Prostate gland (tissue), 2 donors: Measurements from ENCODE around the gene FBN2. TPM values are rescaled to one million over a fixed set of nuclear protein-coding genes. Genes with fewer than 3 reads are reported as not detected.
"Not testable (repeated sequence)": the region's sequence is repeated elsewhere in the genome, so short reads cannot be mapped to it uniquely, and the experiment has no call there.

Experiments
- DNase-seq: peaks from one replicate; pipeline ENCODE4 v3.0.0-alpha.2; 2019; ENCODE audit warnings: low spot score
- H3K27ac ChIP-seq, 2 donors: fragments of 200-600 bp; sonication (generic); 2 replicates each; pipeline ENCODE4 v1.5.1; 2017 to 2019
- H3K27me3 ChIP-seq: fragments of 200-600 bp; sonication (generic); replicated peaks from 2 replicates; pipeline ENCODE4 v1.5.1; 2019; ENCODE audit not compliant: insufficient read depth
- H3K36me3 ChIP-seq, 2 donors: fragments of 200-600 bp; sonication (generic); 1 replicate in 1 of 2; 2 replicates in 1 of 2; pipeline versions ENCODE4 v1.5.1 to v1.8.1; 2017 to 2019
- H3K4me1 ChIP-seq: fragments of 200-600 bp; sonication (generic); replicated peaks from 2 replicates; pipeline ENCODE4 v1.5.1; 2019
- H3K4me3 ChIP-seq, 2 donors: fragments of 200-600 bp; sonication (generic); 2 replicates each; pipeline ENCODE4 v1.5.1; 2017 to 2019
- H3K9me3 ChIP-seq: fragments of 200-600 bp; sonication (generic); 2 replicates; pipeline ENCODE4 v1.5.1; 2017
- POLR2A ChIP-seq: fragments of 450-650 bp; IDR thresholded peaks from one replicate; pipeline ENCODE4 v1.6.1; 2016; ENCODE audit warnings: antibody characterized with exemption, mild to moderate bottlenecking
- POLR2AphosphoS5 ChIP-seq: sonication (generic); formaldehyde crosslinking; IDR thresholded peaks from one replicate; pipeline ENCODE4 v1.6.1; 2017; ENCODE audit warnings: antibody characterized with exemption
- WGBS: methylation state at CpG from one replicate; pipeline ENCODE4 v1.1.5; 2018; 5-methylcytosine and 5-hydroxymethylcytosine counted together
- intact Hi-C: fragments of 100-400 bp; cut with DNase I; formaldehyde crosslinking; loops from one replicate; pipeline ENCODE4 v1.14.2; 2022
- total RNA-seq, 2 donors: library from RNA; depleted of rRNA; stranded (reverse); fragments of >200 nt; gene quantifications; one replicate each; pipeline ENCODE4 v1.1.0, GENCODE V29; 2016
- TF ChIP-seq, protein P1 (sequence below), 4 experiments: fragments of 200-600 bp in 2 of 4; fragments of 450-650 bp in 2 of 4; sonication (generic) in 2 of 4; IDR thresholded peaks; 1 replicate in 3 of 4; 2 replicates in 1 of 4; pipeline ENCODE4 v1.5.1; 2016 to 2019; ENCODE audit warnings: antibody characterized with exemption in 4 of 4, mild to moderate bottlenecking in 2 of 4, moderate library complexity in 2 of 4

FBN2 gene
- total RNA-seq, 2 donors from 2014 or later = 0.82 to 6.6 TPM

DNA sequence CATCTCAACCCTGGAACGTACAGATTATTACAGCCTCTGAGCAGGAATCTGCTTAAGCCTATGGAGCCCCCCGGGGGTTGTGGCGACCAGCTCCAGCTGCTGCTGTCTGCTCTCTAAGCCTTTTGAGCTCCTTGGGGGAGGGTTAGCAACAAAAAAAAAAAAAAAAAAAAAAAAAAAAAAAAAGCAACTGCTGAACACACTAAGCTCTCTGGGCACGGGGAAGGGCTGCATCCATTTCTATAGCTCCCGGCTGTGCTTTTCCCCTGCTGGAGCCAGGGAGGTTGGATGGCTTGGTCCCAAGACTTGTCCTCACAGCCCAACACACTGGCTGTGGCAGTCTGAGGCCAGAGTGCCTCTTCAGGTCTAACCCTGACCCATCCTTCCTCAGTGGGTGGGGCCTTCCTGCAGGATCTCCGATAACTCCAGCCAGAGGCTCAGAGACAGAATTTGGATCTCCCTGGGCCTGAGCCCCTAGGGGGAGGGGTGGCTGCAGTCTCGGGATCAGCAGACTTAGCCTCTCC lies 82.1 kb downstream of the FBN2 start:
- Histone ChIP-seq H3K36me3 (no peaks in the 10 kb centered on the region), H3K9me3 (no peaks in the 10 kb centered on the region), H3K4me3 (no peak overlapping the region), H3K27me3 (no peaks in the 10 kb centered on the region), H3K4me1 (no peaks in the 10 kb centered on the region), H3K27ac (no peak overlapping the region)
- intact Hi-C loops = no loop called here
- TF ChIP-seq POLR2A (no peak), POLR2AphosphoS5 (no peak)
- TF ChIP-seq, protein P1, sequence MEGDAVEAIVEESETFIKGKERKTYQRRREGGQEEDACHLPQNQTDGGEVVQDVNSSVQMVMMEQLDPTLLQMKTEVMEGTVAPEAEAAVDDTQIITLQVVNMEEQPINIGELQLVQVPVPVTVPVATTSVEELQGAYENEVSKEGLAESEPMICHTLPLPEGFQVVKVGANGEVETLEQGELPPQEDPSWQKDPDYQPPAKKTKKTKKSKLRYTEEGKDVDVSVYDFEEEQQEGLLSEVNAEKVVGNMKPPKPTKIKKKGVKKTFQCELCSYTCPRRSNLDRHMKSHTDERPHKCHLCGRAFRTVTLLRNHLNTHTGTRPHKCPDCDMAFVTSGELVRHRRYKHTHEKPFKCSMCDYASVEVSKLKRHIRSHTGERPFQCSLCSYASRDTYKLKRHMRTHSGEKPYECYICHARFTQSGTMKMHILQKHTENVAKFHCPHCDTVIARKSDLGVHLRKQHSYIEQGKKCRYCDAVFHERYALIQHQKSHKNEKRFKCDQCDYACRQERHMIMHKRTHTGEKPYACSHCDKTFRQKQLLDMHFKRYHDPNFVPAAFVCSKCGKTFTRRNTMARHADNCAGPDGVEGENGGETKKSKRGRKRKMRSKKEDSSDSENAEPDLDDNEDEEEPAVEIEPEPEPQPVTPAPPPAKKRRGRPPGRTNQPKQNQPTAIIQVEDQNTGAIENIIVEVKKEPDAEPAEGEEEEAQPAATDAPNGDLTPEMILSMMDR (IDR thresholded peaks at IDR 0.05) = no peak
- no peak for DNase-seq
- 98% methylated on average over 7 of the region's 7 CpGs for WGBS

DNA sequence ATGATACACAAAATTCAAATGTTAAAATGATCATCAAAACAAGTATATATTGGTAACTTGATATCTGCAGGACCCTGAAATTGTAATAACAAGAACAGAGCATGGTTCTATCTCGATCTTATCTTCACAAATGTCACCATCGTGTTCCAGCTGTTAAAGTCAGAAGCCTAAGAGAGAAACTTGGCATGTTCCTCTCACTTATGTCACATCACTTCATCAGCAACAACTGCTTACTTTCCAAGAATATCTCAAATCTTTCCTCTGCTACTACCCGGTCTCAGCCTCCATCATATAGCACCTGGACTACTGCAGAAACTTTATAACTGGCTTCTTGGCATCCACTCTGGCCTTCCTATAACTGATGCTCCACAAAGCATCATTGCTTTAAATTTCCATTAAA lies 84.9 kb downstream of the FBN2 start:
- TF ChIP-seq POLR2AphosphoS5 = no peak
- TF ChIP-seq POLR2A = no peak
- TF ChIP-seq, protein P1 (IDR thresholded peaks at IDR 0.05) = no peak
- no peaks in the 10 kb centered on the region for H3K36me3 ChIP-seq
- H3K4me1 ChIP-seq = no peaks in the 10 kb centered on the region
- DNase-seq = no peak
- intact Hi-C loops = no loop called here
- H3K27ac ChIP-seq = no peak overlapping the region
- WGBS = 39% methylated on average over 3 of the region's 3 CpGs
- H3K9me3 ChIP-seq = no peaks in the 10 kb centered on the region
- no peak overlapping the region for H3K4me3 ChIP-seq
- H3K27me3 ChIP-seq = no peaks in the 10 kb centered on the region

DNA sequence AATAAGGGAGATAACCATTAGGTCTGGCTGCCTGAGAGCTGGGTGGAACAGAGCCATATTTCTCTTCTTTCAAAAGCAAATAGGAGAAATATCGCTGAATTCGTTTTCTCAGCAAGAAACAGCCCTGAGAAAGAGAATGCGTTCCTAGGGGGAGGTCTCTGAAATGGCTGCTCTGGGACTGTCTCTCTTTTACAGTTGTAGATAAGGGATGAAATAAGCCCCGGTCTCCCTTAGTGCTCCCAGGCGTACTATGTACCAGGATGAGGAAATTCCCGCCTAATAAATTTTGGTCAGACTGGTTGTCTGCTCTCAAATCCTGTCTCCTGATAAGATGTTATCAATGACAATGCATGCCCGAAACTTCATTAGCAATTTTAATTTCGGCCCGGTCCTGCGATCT lies 90.8 kb downstream of the FBN2 start:
- H3K27ac ChIP-seq, H3K4me3 ChIP-seq, intact Hi-C loops, H3K9me3 ChIP-seq, H3K27me3 ChIP-seq, H3K4me1 ChIP-seq, H3K36me3 ChIP-seq, DNase-seq: not testable (repeated sequence)
- WGBS = 98% methylated on average over 10 of the region's 10 CpGs

DNA sequence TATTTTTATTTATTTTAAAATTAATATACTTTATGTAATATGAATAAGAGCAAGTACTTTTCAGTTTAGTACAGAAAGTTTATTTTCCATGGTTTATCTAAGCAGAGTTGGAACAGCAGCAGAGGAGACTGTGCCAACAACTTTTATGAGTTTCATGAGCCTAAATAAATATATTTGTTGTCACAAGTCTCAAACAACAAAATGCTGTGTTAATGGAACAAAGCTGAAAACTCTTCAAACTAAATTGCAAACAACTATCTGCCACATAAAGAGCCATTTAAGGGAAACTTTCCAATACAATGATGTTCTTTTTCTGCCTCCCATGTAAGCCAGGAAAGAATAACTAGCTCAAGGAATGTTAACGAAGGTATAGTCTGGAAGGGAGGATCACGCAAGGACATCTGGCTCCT lies 96.1 kb downstream of the FBN2 start:
- DNase-seq = no peak
- no peaks in the 10 kb centered on the region for H3K27me3 ChIP-seq
- intact Hi-C loops = no loop called here
- H3K27ac ChIP-seq = no peak overlapping the region
- no peak overlapping the region for H3K4me3 ChIP-seq
- no peaks in the 10 kb centered on the region for H3K36me3 ChIP-seq
- no peaks in the 10 kb centered on the region for H3K9me3 ChIP-seq
- 12% methylated on average over 2 of the region's 2 CpGs for WGBS
- no peaks in the 10 kb centered on the region for H3K4me1 ChIP-seq
- TF ChIP-seq POLR2AphosphoS5 = peak; percentile 33
- TF ChIP-seq, protein P1 (IDR thresholded peaks at IDR 0.05) = no peak

DNA sequence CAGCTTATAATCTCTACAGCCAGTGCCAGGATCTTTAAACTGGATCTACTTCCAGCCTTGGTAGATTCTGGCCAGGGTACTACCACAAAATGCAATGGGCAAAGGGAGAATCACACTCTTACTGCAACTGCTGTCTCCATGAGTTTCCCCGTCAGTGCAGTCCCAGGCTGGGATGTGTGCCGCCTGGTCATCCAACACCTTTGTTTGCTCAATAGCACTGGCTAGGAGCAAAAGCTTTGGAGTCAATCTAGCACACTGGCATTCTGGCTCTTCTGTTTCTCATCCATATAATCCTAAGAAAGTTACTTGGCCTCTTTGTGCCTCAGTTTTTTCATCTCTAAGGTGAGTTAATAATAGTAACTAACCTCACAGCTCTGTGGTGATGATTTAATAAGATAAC lies 96.9 kb downstream of the FBN2 start:
- no peak overlapping the region for H3K27ac ChIP-seq

More for the DNA sequence above, 96.9 kb downstream of the FBN2 start:
- no peaks in the 10 kb centered on the region for H3K27me3 ChIP-seq
- H3K36me3 ChIP-seq = no peaks in the 10 kb centered on the region
- WGBS = 70% methylated on average over 2 of the region's 2 CpGs
- intact Hi-C loops = no loop called here
- no peak for TF ChIP-seq POLR2A
- no peak for TF ChIP-seq POLR2AphosphoS5
- TF ChIP-seq, protein P1 (IDR thresholded peaks at IDR 0.05) = no peak
- no peaks in the 10 kb centered on the region for H3K4me1 ChIP-seq
- H3K4me3 ChIP-seq = no peak overlapping the region
- H3K9me3 ChIP-seq = no peaks in the 10 kb centered on the region
- no peak for DNase-seq
